Measurements from ENCODE around the gene PAFAH1B1. TPM values are rescaled to one million over a fixed set of nuclear protein-coding genes. Genes with fewer than 3 reads are reported as not detected.
"Not testable (repeated sequence)": the region's sequence is repeated elsewhere in the genome, so short reads cannot be mapped to it uniquely, and the experiment has no call there.

PAFAH1B1 gene
- total RNA-seq, 1 donor from 2014 or later = 109 TPM

- H3K36me3 ChIP-seq (ENCODE audit: control insufficient read depth, insufficient read depth, low read length) = peaks cover 53% of the 10 kb centered on the region
- no peak for DNase-seq (ENCODE audit: low read depth)
- no peak overlapping the region for H3K4me3 ChIP-seq (ENCODE audit: low read depth, low read length)
- TF ChIP-seq CTCF (IDR thresholded peaks at IDR 0.05; ENCODE audit: insufficient read depth, low read length, severe bottlenecking) = no peak
- no peaks in the 10 kb centered on the region for H3K27me3 ChIP-seq (ENCODE audit: control insufficient read depth, insufficient read depth, low read length)
- no peak for FAIRE-seq
Observed at GRCh38 chr17:2695961-2696760, 102.7 kb downstream of the PAFAH1B1 start.

- TF ChIP-seq CTCF (IDR thresholded peaks at IDR 0.05; ENCODE audit: insufficient read depth, low read length, severe bottlenecking) = no peak
- H3K27me3 ChIP-seq (ENCODE audit: control insufficient read depth, insufficient read depth, low read length) = no peaks in the 10 kb centered on the region
- H3K36me3 ChIP-seq (ENCODE audit: control insufficient read depth, insufficient read depth, low read length) = peaks cover 52% of the 10 kb centered on the region
- no peak for DNase-seq (ENCODE audit: low read depth)
- no peak overlapping the region for H3K4me3 ChIP-seq (ENCODE audit: low read depth, low read length)
- FAIRE-seq = no peak
Observed at GRCh38 chr17:2697611-2698162, 104.2 kb downstream of the PAFAH1B1 start.

- FAIRE-seq; DNase-seq (ENCODE audit: low read depth); H3K4me3 ChIP-seq (ENCODE audit: low read depth, low read length); H3K27me3 ChIP-seq (ENCODE audit: control insufficient read depth, insufficient read depth, low read length): not testable (repeated sequence)
- H3K36me3 ChIP-seq (ENCODE audit: control insufficient read depth, insufficient read depth, low read length) = peaks cover 52% of the 10 kb centered on the region
Observed at GRCh38 chr17:2699216-2699805, 105.9 kb downstream of the PAFAH1B1 start.

- DNase-seq (ENCODE audit: low read depth) = no peak
- peaks cover 52% of the 10 kb centered on the region for H3K36me3 ChIP-seq (ENCODE audit: control insufficient read depth, insufficient read depth, low read length)
- TF ChIP-seq CTCF (IDR thresholded peaks at IDR 0.05; ENCODE audit: insufficient read depth, low read length, severe bottlenecking) = no peak
- no peak for FAIRE-seq
- no peak overlapping the region for H3K4me3 ChIP-seq (ENCODE audit: low read depth, low read length)
- H3K27me3 ChIP-seq (ENCODE audit: control insufficient read depth, insufficient read depth, low read length) = no peaks in the 10 kb centered on the region
Observed at GRCh38 chr17:2700030-2700490, 106.6 kb downstream of the PAFAH1B1 start.

- FAIRE-seq = no peak
- no peak for TF ChIP-seq CTCF (IDR thresholded peaks at IDR 0.05; ENCODE audit: insufficient read depth, low read length, severe bottlenecking)
- Histone ChIP-seq H3K36me3 (ENCODE audit: control insufficient read depth, insufficient read depth, low read length) (peaks cover 48% of the 10 kb centered on the region), H3K4me3 (ENCODE audit: low read depth, low read length) (no peak overlapping the region), H3K27me3 (ENCODE audit: control insufficient read depth, insufficient read depth, low read length) (no peaks in the 10 kb centered on the region)
- no peak for DNase-seq (ENCODE audit: low read depth)
Observed at GRCh38 chr17:2700491-2701141, 107.2 kb downstream of the PAFAH1B1 start.
